ENCODE measurements around the gene AOC3. TPM values are rescaled to one million over a fixed set of nuclear protein-coding genes. Genes with fewer than 3 reads are reported as not detected.
"Not testable (repeated sequence)": the region's sequence is repeated elsewhere in the genome, so short reads cannot be mapped to it uniquely, and the experiment has no call there.

AOC3 gene
- total RNA-seq, 1 experiment from 2014 or later: 2.8 TPM

DNA sequence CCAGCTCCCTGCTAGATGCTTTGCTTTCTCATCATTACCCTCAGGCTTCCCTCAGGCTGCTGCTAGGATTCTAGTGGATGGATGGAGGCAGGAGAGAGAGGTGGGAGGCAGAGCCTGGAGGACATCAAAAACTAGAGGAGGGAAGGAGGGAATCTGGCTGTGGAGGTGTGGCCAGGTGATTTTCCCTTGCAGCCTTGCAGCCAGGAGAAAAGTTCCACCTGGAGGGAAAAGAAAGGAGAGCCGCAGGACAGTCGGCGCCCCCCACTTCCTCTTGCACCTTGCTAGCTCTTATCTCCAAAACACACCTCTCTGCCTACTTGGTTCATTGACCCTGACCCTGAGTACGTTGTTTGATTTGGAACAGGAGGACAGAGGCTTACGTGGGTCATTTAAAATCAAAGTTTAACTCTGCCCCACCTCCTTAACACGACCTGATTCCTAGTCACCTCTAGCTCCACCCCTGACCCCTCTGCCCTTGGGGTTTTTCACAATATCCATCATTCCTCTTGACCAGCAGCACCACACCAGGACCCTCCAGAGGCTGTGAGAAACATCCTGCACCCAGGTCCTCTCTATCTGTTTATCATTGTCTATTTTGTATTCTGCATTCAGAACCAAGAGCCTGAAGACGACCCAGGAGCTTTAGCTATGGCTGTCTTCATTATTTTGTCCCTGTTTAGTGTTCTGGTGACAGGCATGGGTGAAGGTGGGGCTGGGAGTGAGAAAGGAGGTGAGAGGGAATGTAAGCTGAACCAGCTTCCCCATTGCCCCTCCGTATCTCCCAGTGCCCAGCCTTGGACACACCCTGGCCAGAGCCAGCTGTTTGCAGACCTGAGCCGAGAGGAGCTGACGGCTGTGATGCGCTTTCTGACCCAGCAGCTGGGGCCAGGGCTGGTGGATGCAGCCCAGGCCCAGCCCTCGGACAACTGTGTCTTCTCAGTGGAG is 15.9 kb downstream of the AOC3 start:
- no peak overlapping the region for H3K4me3 Mint-ChIP-seq
- WGBS (ENCODE audit: extremely low coverage, insufficient read length, low lambda C conversion rate): no CpG with 5 or more reads among the region's 12 CpGs

DNA sequence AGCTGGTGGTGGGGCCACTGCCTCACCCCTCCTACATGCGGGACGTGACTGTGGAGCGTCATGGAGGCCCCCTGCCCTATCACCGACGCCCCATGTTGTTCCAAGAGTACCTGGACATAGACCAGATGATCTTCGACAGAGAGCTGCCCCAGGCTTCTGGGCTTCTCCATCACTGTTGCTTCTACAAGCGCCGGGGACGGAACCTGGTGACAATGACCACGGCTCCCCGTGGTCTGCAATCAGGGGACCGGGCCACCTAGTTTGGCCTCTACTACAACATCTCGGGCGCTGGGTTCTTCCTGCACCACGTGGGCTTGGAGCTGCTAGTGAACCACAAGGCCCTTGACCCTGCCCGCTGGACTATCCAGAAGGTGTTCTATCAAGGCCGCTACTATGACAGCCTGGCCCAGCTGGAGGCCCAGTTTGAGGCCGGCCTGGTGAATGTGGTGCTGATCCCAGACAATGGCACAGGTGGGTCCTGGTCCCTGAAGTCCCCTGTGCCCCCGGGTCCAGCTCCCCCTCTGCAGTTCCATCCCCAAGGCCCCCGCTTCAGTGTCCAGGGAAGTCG is 16.8 kb downstream of the AOC3 start:
- not testable (repeated sequence) for H3K27ac Mint-ChIP-seq; H3K4ac ChIP-seq (ENCODE audit: low read depth, low read length); H2BK15ac ChIP-seq (ENCODE audit: low read depth, low read length); H3K79me2 ChIP-seq (ENCODE audit: insufficient read depth, low read length); H3K27me3 ChIP-seq (ENCODE audit: insufficient read depth, low read length); H3K9ac ChIP-seq (ENCODE audit: extremely low read depth, insufficient read length, low read length); H3K27me3 Mint-ChIP-seq (ENCODE audit: low read depth); H3K18ac ChIP-seq (ENCODE audit: insufficient read length, low read depth, low read length); H4K8ac ChIP-seq (replicated peaks; ENCODE audit: insufficient read length, low read depth, low read length); H3K23me2 ChIP-seq (ENCODE audit: insufficient read length, low read depth, low read length, poor library complexity, severe bottlenecking); H3T11ph ChIP-seq (ENCODE audit: low read length); DNase-seq; H3K4me1 ChIP-seq (ENCODE audit: insufficient read depth, low read length); H4K91ac ChIP-seq (ENCODE audit: insufficient read length, low read depth, low read length); H4K20me1 ChIP-seq (ENCODE audit: control insufficient read depth, insufficient read depth, insufficient read length); H3K9me3 ChIP-seq (ENCODE audit: control insufficient read depth, low read depth, low read length); H3K36me3 Mint-ChIP-seq (ENCODE audit: insufficient read depth in 1 of 3, low read depth in 3 of 3); H3K4me3 Mint-ChIP-seq; H3K4me2 ChIP-seq (ENCODE audit: insufficient read depth, insufficient read length, low read length); H3K14ac ChIP-seq (ENCODE audit: insufficient read depth, low read length); H2BK120ac ChIP-seq (ENCODE audit: low read depth, low read length, poor library complexity, severe bottlenecking); H2AK5ac ChIP-seq (ENCODE audit: insufficient read length, low read length); H2AFZ ChIP-seq (ENCODE audit: low read length); H2BK20ac ChIP-seq (ENCODE audit: low read depth, low read length, poor library complexity, severe bottlenecking); H3K27ac ChIP-seq (ENCODE audit: insufficient read length, low read depth, low read length); H2BK5ac ChIP-seq (ENCODE audit: insufficient read length, low read length); H3K56ac ChIP-seq (ENCODE audit: insufficient read length, low read depth, low read length); H3K23ac ChIP-seq (ENCODE audit: insufficient read length, low read depth, low read length); H4K5ac ChIP-seq (ENCODE audit: insufficient read length, low read depth, low read length); H3K79me1 ChIP-seq (ENCODE audit: insufficient read depth, low read depth, low read length, poor library complexity, severe bottlenecking); H2BK12ac ChIP-seq (ENCODE audit: insufficient read length, low read depth, low read length)
- WGBS (ENCODE audit: extremely low coverage, insufficient read length, low lambda C conversion rate): no CpG with 5 or more reads among the region's 21 CpGs
- Mint-ChIP-seq H3K9me3 (peaks cover 20 to 21% of the 10 kb centered on the region in 2 experiments), H3K4me1 (peaks cover 10 to 19% of the 10 kb centered on the region in 2 experiments)

More for the DNA sequence above, 15.9 kb downstream of the AOC3 start:
- no peak overlapping the region for H3K9ac ChIP-seq (ENCODE audit: extremely low read depth, insufficient read length, low read length)
- no peaks in the 10 kb centered on the region for H3K27me3 ChIP-seq (ENCODE audit: insufficient read depth, low read length)
- H2BK20ac ChIP-seq (ENCODE audit: low read depth, low read length, poor library complexity, severe bottlenecking): no peak overlapping the region
- H2BK15ac ChIP-seq (ENCODE audit: low read depth, low read length): no peak overlapping the region
- peaks cover 0 to 9% (median 7%) of the 10 kb centered on the region in 3 experiments; a peak in 6 of 7 replicates for H3K36me3 Mint-ChIP-seq (ENCODE audit: insufficient read depth in 1 of 3, low read depth in 3 of 3)
- H4K91ac ChIP-seq (ENCODE audit: insufficient read length, low read depth, low read length): no peak overlapping the region
- H4K5ac ChIP-seq (ENCODE audit: insufficient read length, low read depth, low read length): no peak overlapping the region
- H3K14ac ChIP-seq (ENCODE audit: insufficient read depth, low read length): no peak overlapping the region; the same call in 1 of the 2 replicates
- no peak overlapping the region for H3K27ac ChIP-seq (ENCODE audit: insufficient read length, low read depth, low read length)
- H3K4me1 Mint-ChIP-seq: peaks cover 10 to 19% of the 10 kb centered on the region in 2 experiments
- H3K79me2 ChIP-seq (ENCODE audit: insufficient read depth, low read length): no peaks in the 10 kb centered on the region
- peak overlapping the region in 1 of 3 experiments; percentile 49; a peak in 1 of 7 replicates for H3K27ac Mint-ChIP-seq
- no peaks in the 10 kb centered on the region for H3K79me1 ChIP-seq (ENCODE audit: insufficient read depth, low read depth, low read length, poor library complexity, severe bottlenecking)
- TF ChIP-seq, protein P1, sequence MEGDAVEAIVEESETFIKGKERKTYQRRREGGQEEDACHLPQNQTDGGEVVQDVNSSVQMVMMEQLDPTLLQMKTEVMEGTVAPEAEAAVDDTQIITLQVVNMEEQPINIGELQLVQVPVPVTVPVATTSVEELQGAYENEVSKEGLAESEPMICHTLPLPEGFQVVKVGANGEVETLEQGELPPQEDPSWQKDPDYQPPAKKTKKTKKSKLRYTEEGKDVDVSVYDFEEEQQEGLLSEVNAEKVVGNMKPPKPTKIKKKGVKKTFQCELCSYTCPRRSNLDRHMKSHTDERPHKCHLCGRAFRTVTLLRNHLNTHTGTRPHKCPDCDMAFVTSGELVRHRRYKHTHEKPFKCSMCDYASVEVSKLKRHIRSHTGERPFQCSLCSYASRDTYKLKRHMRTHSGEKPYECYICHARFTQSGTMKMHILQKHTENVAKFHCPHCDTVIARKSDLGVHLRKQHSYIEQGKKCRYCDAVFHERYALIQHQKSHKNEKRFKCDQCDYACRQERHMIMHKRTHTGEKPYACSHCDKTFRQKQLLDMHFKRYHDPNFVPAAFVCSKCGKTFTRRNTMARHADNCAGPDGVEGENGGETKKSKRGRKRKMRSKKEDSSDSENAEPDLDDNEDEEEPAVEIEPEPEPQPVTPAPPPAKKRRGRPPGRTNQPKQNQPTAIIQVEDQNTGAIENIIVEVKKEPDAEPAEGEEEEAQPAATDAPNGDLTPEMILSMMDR (conservative IDR thresholded peaks at IDR 0.05): no peak
- no peak overlapping the region for H3T11ph ChIP-seq (ENCODE audit: low read length)
- H3K4me1 ChIP-seq (ENCODE audit: insufficient read depth, low read length): no peaks in the 10 kb centered on the region
- no peak overlapping the region for H2BK12ac ChIP-seq (ENCODE audit: insufficient read length, low read depth, low read length)
- H2BK120ac ChIP-seq (ENCODE audit: low read depth, low read length, poor library complexity, severe bottlenecking): no peak overlapping the region
- H3K56ac ChIP-seq (ENCODE audit: insufficient read length, low read depth, low read length): no peak overlapping the region
- no peak overlapping the region for H3K23ac ChIP-seq (ENCODE audit: insufficient read length, low read depth, low read length)
- no peak for DNase-seq
- no peak overlapping the region for H4K8ac ChIP-seq (replicated peaks; ENCODE audit: insufficient read length, low read depth, low read length)
- peaks cover 9% of the 10 kb centered on the region for H3K27me3 Mint-ChIP-seq (ENCODE audit: low read depth)
- no peak overlapping the region for H3K18ac ChIP-seq (ENCODE audit: insufficient read length, low read depth, low read length)
- no peaks in the 10 kb centered on the region for H3K23me2 ChIP-seq (ENCODE audit: insufficient read length, low read depth, low read length, poor library complexity, severe bottlenecking)
- H4K20me1 ChIP-seq (ENCODE audit: control insufficient read depth, insufficient read depth, insufficient read length): no peaks in the 10 kb centered on the region
- H3K9me3 Mint-ChIP-seq: peaks cover 20% of the 10 kb centered on the region in 2 experiments
- H2AK5ac ChIP-seq (ENCODE audit: insufficient read length, low read length): no peak overlapping the region
- H3K4ac ChIP-seq (ENCODE audit: low read depth, low read length): no peak overlapping the region
- no peaks in the 10 kb centered on the region for H3K9me3 ChIP-seq (ENCODE audit: control insufficient read depth, low read depth, low read length)
- H2AFZ ChIP-seq (ENCODE audit: low read length): no peak overlapping the region
- no peak overlapping the region for H2BK5ac ChIP-seq (ENCODE audit: insufficient read length, low read length)
- H3K4me2 ChIP-seq (ENCODE audit: insufficient read depth, insufficient read length, low read length): no peak overlapping the region

Measured in H9 (cell line).